Erythroblast (primary cell): ENCODE results near the gene NUDT4B.
"Not testable (repeated sequence)": the region's sequence is repeated elsewhere in the genome, so short reads cannot be mapped to it uniquely, and the experiment has no call there.

ENCODE experiments used
- GATA1 ChIP-seq: IDR thresholded peaks from 2 replicates; pipeline ENCODE4 v1.6.1; 2011; ENCODE audit warnings: low read depth, mild to moderate bottlenecking, control low read depth, low read length, moderate library complexity
- POLR2A ChIP-seq: IDR thresholded peaks from 2 replicates; pipeline ENCODE4 v1.6.1; 2011; ENCODE audit warnings: mild to moderate bottlenecking, low read length

DNA sequence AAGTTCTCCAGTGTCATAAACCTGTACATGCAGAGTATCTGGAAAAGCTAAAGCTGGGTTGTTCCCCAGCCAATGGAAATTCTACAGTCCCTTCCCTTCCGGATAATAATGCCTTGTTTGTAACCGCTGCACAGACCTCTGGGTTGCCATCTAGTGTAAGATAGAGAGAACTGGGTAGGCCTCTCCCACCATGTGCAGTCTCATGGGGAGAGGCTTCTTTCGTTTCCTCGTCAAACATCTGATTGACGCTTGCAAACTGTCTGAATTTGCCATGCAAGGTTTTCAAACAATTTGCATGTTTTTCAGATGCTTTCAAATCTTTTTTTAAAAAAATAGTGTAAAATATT, 734 bp downstream of the NUDT4B start:
- not testable (repeated sequence) for TF ChIP-seq POLR2A, GATA1
